Measurements from ENCODE around the gene PGM5.
"Not testable (repeated sequence)": the region's sequence is repeated elsewhere in the genome, so short reads cannot be mapped to it uniquely, and the experiment has no call there.

GRCh38 chr9:68335935-68336334 lies 20.5 kb upstream of the PGM5 start:
- TF ChIP-seq CTCF (IDR thresholded peaks at IDR 0.05; ENCODE audit: low read depth, low read length); EZH2phosphoT487 (IDR thresholded peaks at IDR 0.05; ENCODE audit: low read depth): not testable (repeated sequence)

Data from OCI-LY3 (cell line).